AG04450 (cell line): ENCODE data around the gene DMBX1. TPM values are rescaled to one million over a fixed set of nuclear protein-coding genes. Genes with fewer than 3 reads are reported as not detected.

Source experiments
- CTCF ChIA-PET: fragments of 300-600, 350-600 bp; formaldehyde crosslinking; extraction: SDS; loops from one replicate; lab custom pipeline; 2022; ENCODE audit warnings: antibody characterized with exemption, inconsistent platforms; lab: Charles Lee
- POLR2A ChIA-PET: fragments of 350-600 bp; formaldehyde crosslinking; extraction: SDS; loops from one replicate; lab custom pipeline; 2021; ENCODE audit warnings: antibody characterized with exemption, inconsistent platforms; lab: Yijun Ruan, JAX
- DNase-seq: peaks from one replicate; pipeline ENCODE4 v3.0.0-alpha.2; 2011; ENCODE audit warnings: low read depth, low spot score
- H3K27ac ChIP-seq: one replicate; pipeline ENCODE4 v1.5.1; 2012; ENCODE audit warnings: low read depth, low read length, control low read depth
- H3K27me3 ChIP-seq: one replicate; pipeline ENCODE4 v1.6.0; 2012; ENCODE audit warnings: low read length; ENCODE audit not compliant: control insufficient read depth, insufficient read depth
- H3K4me3 ChIP-seq: 2 replicates; pipeline ENCODE4 v1.5.1; 2011; ENCODE audit warnings: mild to moderate bottlenecking, low read depth, low read length, control low read depth
- H3K9me3 ChIP-seq: 2 replicates; pipeline ENCODE4 v1.5.1; 2012; ENCODE audit warnings: low read length; ENCODE audit not compliant: control insufficient read depth, insufficient read depth
- polyA plus RNA-seq: library from polyadenylated mRNA; depleted of rRNA; stranded (reverse); fragments of >200 nt; gene quantifications from 2 replicates; pipeline ENCODE4 v1.2.3, GENCODE V29; 2011
- TF ChIP-seq, protein P1 (sequence below): IDR thresholded peaks from 2 replicates; pipeline ENCODE4 v1.5.1; 2011; ENCODE audit warnings: low read depth, low read length, control low read depth, inconsistent platforms

The DMBX1 gene
- polyA plus RNA-seq, 1 experiment, result not detected

DNA sequence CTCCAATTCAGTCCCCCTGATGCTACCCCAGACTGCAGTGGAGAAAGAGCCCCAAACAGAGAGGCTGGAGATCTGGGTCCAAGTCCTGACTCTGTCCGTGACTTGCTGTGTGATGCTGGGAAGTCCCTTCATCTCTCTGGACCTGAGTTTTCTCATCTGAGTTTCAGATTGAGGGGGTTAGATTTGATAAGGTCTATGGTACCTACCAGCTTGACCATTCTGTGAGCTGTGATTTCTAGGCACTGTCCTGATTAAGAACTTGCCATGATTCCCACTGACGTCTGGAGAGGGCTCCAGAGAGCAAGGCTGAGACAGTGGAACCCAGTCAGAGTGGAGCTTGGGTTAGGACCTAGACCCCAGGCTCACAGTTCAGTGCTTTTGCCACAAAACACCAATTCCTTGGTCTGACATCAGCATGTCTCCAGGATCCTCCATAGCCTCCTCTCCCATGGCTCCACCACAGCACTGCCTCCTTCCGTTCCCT, 43.8 kb upstream of the DMBX1 start:
- TF ChIP-seq, protein P1, sequence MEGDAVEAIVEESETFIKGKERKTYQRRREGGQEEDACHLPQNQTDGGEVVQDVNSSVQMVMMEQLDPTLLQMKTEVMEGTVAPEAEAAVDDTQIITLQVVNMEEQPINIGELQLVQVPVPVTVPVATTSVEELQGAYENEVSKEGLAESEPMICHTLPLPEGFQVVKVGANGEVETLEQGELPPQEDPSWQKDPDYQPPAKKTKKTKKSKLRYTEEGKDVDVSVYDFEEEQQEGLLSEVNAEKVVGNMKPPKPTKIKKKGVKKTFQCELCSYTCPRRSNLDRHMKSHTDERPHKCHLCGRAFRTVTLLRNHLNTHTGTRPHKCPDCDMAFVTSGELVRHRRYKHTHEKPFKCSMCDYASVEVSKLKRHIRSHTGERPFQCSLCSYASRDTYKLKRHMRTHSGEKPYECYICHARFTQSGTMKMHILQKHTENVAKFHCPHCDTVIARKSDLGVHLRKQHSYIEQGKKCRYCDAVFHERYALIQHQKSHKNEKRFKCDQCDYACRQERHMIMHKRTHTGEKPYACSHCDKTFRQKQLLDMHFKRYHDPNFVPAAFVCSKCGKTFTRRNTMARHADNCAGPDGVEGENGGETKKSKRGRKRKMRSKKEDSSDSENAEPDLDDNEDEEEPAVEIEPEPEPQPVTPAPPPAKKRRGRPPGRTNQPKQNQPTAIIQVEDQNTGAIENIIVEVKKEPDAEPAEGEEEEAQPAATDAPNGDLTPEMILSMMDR, result no peak
- CTCF ChIA-PET, result interaction anchor here (0.7 to 10.0 kb wide), 9 partner anchors 13 to 279 kb away, joined by 3 to 159 read pairs (median 7); a partner anchor contains a TSS
- Histone ChIP-seq H3K9me3 (no peaks in the 10 kb centered on the region; the same call in 1 of the 2 replicates), H3K27me3 (peaks cover 61% of the 10 kb centered on the region), H3K27ac (no peak overlapping the region), H3K4me3 (no peak overlapping the region)
- POLR2A ChIA-PET, result no interaction called here
- no peak for DNase-seq

DNA sequence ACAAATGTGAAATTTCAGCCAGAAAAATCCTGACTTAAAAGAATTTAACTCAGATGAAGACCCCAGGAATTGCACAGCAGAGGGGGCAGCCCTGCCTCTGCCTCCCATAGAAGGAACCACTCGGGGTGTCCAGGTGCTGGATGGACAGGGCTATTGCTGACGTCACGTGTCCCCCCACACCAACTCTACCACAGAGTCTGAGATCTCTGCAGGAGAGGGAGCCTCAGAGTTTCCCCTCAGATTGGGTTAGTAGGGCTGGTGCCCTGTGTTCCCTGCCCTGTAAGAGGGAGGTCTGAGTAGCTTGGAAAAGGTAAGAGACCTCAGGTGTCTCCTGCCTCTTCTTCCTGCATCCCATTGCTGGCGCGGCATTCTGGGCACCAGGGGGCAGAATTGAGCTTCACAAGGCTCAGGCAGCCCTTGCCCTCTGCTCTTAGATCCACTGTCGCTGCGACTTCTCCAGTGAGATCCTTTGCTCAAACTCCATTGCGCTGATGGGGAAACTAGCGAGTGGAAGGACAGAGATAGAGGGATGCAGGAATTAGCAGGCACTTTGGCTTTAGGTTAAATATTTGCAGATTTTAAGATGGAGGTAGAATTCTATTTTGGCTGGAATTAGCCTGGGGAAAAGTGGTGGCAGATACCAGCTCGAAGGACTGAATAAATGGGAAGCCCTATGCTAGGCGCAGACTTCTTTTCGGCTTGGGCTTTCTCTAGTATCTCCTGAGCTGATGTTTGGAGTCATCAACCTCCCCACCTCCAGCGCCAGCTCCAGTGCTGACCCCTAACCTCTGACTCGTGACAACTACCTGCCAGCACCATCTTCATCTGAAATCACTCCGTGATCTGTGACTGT, 42.8 kb upstream of the DMBX1 start:
- POLR2A ChIA-PET, result no interaction called here
- Histone ChIP-seq H3K27ac (no peak overlapping the region), H3K4me3 (no peak overlapping the region), H3K9me3 (no peaks in the 10 kb centered on the region; the same call in 1 of the 2 replicates), H3K27me3 (peaks cover 68% of the 10 kb centered on the region)
- TF ChIP-seq, protein P1, result peak; percentile 87
- peak; percentile 10 for DNase-seq
- CTCF ChIA-PET, result interaction anchor here (0.5 to 10.0 kb wide), 44 partner anchors 9 to 327 kb away, joined by 3 to 159 read pairs (median 4); a partner anchor contains a TSS

DNA sequence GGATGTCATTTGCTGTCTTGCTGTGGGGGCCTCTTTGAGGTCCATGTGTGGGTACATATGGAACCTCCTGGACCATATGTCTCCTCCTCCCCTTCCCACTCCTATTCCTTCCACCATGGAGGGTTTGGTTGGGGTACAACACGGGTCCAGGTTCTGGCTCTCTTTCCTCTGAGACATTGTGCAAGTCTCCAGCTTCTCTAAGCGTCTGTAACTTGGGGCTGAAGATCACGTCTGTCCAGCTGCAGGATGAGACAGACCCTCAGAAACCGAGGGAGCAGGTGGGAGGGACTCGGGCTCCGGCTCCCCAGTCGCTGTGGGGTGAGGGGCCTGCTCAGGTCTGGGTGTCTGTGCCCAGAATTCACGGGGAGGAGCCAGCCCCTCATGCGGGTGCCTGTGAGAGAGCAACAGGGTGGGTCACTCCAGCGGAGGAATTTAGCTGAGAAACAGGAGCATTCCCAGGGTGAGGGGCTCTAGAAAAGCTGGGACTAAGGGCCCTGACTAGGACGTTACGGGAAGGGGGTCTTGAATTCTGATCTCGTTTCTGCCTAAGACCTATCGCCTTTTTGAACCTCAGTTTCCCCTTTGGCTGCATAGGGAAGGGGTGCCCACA, 42.0 kb upstream of the DMBX1 start:
- DNase-seq, result no peak
- TF ChIP-seq, protein P1, result no peak
- Histone ChIP-seq H3K27ac (no peak overlapping the region), H3K4me3 (no peak overlapping the region), H3K9me3 (no peaks in the 10 kb centered on the region; the same call in 1 of the 2 replicates), H3K27me3 (peaks cover 74% of the 10 kb centered on the region)
- ChIA-PET CTCF (interaction anchor here (0.6 to 10.0 kb wide), 38 partner anchors 8 to 277 kb away, joined by 3 to 159 read pairs (median 4); a partner anchor contains a TSS), POLR2A (no interaction called here)

DNA sequence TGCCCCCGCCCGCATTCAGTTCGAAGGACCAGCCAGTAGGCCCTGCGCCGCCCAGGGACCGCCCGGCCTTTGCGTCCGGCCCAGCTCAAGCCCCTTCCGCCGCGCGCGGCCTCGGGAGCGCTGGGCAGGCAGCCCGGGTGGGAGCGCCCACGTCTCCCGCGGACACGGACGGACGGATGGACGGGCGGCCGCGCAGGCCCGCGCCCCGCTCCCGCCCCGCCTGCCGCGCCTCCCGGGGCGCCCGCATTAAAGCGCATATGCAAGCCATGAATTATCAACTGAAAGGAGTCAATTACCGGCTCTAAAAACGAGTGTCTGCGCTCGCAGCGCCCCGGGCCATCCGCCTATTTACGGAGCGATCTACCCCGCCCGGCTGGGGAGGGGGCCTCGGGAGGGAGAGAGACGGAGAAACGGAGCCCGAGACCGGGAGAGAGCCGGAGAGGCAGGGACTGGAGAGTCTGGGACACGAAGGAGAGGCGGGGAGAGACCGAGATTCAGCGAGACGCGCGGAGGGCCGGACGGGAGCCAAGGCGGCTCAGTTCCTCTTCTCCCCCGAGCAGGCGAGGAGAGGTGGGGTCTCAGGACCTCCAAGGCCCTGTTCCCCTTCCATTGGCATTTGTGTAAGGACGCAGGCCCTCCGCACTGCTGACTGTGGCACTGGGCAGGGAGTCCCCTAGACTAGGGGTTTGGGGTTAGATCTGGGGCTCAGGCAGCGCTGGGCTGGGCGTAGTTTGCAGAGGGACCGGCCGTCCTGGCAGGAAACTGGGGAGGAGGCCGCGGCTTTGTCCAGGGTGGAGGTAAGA, 41.3 kb upstream of the DMBX1 start:
- no peaks in the 10 kb centered on the region; the same call in 1 of the 2 replicates for H3K9me3 ChIP-seq

More for the DNA sequence above, 41.3 kb upstream of the DMBX1 start:
- Histone ChIP-seq H3K27me3 (peaks cover 80% of the 10 kb centered on the region), H3K4me3 (peak overlapping the region; percentile 7; the same call in 1 of the 2 replicates), H3K27ac (no peak overlapping the region)
- POLR2A ChIA-PET, result no interaction called here
- no peak for DNase-seq
- TF ChIP-seq, protein P1, result no peak
- CTCF ChIA-PET, result interaction anchor here (1.3 to 10.0 kb wide), 9 partner anchors 22 to 101 kb away, joined by 3 to 159 read pairs (median 8); a partner anchor contains a TSS
